Measurements from ENCODE around the gene COLEC11. TPM values are rescaled to one million over a fixed set of nuclear protein-coding genes. Genes with fewer than 3 reads are reported as not detected.

Gene COLEC11
- total RNA-seq, 2 experiments from 2014 or later: 0.47 TPM; not detected in 1

DNA sequence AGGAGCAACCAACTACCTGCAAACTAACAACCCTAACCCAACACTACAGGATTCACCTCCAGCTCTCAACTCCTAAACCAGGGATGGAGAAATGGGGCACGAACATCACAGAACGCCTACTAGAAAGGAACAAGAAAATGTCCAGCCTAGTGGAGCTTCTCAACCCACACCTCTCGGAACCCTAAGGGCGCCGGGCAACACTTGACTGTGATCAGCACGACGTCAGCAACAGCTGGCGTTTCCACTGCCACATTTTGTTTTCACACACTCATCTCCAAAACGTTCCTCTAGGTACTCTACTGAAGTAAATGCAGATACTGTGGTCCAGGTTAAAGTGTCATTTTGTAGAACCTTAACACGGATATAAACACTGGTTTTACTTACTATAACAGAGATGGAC is 41.0 kb upstream of the COLEC11 start:
- no peaks in the 10 kb centered on the region for H3K27me3 ChIP-seq (ENCODE audit: control insufficient read depth in 1 of 2, insufficient read depth in 2 of 2, low read length in 2 of 2)
- H3K4me3 ChIP-seq (ENCODE audit: low read length): no peak overlapping the region
- H3K4me3 Mint-ChIP-seq: no peak overlapping the region
- H3K4me1 ChIP-seq (ENCODE audit: insufficient read depth, low read length): peaks cover 17% of the 10 kb centered on the region
- H3K27ac Mint-ChIP-seq: no peak overlapping the region
- ChIA-PET CTCF (no interaction called here), POLR2A (interaction anchor here (1.9 kb wide), 1 partner anchor 35 kb away, joined by 8 read pairs; the partner anchor contains the start of gene ADI1)
- TF ChIP-seq, protein P1, sequence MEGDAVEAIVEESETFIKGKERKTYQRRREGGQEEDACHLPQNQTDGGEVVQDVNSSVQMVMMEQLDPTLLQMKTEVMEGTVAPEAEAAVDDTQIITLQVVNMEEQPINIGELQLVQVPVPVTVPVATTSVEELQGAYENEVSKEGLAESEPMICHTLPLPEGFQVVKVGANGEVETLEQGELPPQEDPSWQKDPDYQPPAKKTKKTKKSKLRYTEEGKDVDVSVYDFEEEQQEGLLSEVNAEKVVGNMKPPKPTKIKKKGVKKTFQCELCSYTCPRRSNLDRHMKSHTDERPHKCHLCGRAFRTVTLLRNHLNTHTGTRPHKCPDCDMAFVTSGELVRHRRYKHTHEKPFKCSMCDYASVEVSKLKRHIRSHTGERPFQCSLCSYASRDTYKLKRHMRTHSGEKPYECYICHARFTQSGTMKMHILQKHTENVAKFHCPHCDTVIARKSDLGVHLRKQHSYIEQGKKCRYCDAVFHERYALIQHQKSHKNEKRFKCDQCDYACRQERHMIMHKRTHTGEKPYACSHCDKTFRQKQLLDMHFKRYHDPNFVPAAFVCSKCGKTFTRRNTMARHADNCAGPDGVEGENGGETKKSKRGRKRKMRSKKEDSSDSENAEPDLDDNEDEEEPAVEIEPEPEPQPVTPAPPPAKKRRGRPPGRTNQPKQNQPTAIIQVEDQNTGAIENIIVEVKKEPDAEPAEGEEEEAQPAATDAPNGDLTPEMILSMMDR (IDR thresholded peaks at IDR 0.05): no peak
- peaks cover 63% of the 10 kb centered on the region for H3K36me3 ChIP-seq (ENCODE audit: insufficient read depth, low read length)
- no peaks in the 10 kb centered on the region for H3K9me3 ChIP-seq (ENCODE audit: control insufficient read depth in 1 of 2, insufficient read depth in 1 of 2, low read length in 2 of 2)
- ATAC-seq (ENCODE audit: poor library complexity) (no peak), DNase-seq (no peak)
- peaks cover 45% of the 10 kb centered on the region for H3K4me1 Mint-ChIP-seq (ENCODE audit: low read depth)
- intact Hi-C loops (cut with DNase I, micrococcal nuclease): no loop called here
- H3K36me3 Mint-ChIP-seq (ENCODE audit: low read depth): peaks cover 89% of the 10 kb centered on the region
- H3K27ac ChIP-seq (ENCODE audit: low read depth in 1 of 2, low read length in 2 of 2): no peak overlapping the region
- no peaks in the 10 kb centered on the region for H3K9me3 Mint-ChIP-seq
- H3K27me3 Mint-ChIP-seq: no peaks in the 10 kb centered on the region

DNA sequence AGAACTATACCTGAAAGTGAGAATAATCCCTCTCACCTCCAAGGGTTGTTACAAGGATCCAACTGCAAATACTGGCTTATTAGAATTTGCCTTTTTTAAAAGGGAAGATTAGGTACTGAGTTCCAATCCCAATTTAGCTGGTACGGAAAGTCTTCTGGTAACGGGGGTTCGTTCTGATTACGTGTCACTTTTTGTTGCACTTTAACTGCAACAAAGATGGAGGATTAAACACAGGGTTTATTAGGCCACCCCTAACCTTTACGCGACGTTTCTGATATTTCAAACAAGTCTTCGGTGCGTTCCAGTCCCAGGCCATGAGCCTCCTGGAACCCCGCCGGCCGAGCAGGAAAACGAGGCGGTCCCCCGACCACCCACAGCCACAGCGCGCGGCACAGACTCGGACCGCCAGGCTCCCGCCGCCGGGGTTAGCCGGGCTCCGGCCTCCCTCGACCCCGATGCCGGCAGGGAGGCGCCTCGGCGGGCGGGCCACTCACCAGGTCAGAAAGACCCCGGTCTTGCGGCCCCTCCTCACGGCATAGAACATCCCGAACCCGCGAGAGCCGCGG is 37.2 kb upstream of the COLEC11 start:
- Mint-ChIP-seq H3K27ac (peak overlapping the region; percentile 96), H3K4me1 (ENCODE audit: low read depth) (peaks cover 47% of the 10 kb centered on the region), H3K9me3 (no peaks in the 10 kb centered on the region), H3K27me3 (no peaks in the 10 kb centered on the region), H3K36me3 (ENCODE audit: low read depth) (peaks cover 58% of the 10 kb centered on the region), H3K4me3 (peak overlapping the region; percentile 96)
- DNase-seq (no peak), ATAC-seq (ENCODE audit: poor library complexity) (peak; percentile 9)
- Histone ChIP-seq H3K27ac (ENCODE audit: low read depth in 1 of 2, low read length in 2 of 2) (peak overlapping the region; percentile 92 to 93), H3K27me3 (ENCODE audit: control insufficient read depth in 1 of 2, insufficient read depth in 2 of 2, low read length in 2 of 2) (no peaks in the 10 kb centered on the region), H3K4me3 (ENCODE audit: low read length) (peak overlapping the region; percentile 83), H3K36me3 (ENCODE audit: insufficient read depth, low read length) (peaks cover 30% of the 10 kb centered on the region), H3K4me1 (ENCODE audit: insufficient read depth, low read length) (peaks cover 22% of the 10 kb centered on the region), H3K9me3 (ENCODE audit: control insufficient read depth in 1 of 2, insufficient read depth in 1 of 2, low read length in 2 of 2) (no peaks in the 10 kb centered on the region)
- intact Hi-C loops (cut with DNase I, micrococcal nuclease): loop anchor here (1.0 to 5.0 kb wide), 6 partner anchors 18 to 180 kb away; partner anchors contain the start of genes RPS7 (in 2 of the 2), TRAPPC12 (in 2 of the 2), ADI1 (in 1 of the 2) and EIPR1 (in 1 of the 2)
- POLR2A ChIA-PET: interaction anchor here (0.7 to 3.1 kb wide), 12 partner anchors 8 to 179 kb away, joined by 3 to 56 read pairs (median 6); partner anchors contain the start of genes ADI1, EIPR1, RPS7 and TRAPPC12
- TF ChIP-seq, protein P1 (IDR thresholded peaks at IDR 0.05): no peak
- CTCF ChIA-PET: no interaction called here

DNA sequence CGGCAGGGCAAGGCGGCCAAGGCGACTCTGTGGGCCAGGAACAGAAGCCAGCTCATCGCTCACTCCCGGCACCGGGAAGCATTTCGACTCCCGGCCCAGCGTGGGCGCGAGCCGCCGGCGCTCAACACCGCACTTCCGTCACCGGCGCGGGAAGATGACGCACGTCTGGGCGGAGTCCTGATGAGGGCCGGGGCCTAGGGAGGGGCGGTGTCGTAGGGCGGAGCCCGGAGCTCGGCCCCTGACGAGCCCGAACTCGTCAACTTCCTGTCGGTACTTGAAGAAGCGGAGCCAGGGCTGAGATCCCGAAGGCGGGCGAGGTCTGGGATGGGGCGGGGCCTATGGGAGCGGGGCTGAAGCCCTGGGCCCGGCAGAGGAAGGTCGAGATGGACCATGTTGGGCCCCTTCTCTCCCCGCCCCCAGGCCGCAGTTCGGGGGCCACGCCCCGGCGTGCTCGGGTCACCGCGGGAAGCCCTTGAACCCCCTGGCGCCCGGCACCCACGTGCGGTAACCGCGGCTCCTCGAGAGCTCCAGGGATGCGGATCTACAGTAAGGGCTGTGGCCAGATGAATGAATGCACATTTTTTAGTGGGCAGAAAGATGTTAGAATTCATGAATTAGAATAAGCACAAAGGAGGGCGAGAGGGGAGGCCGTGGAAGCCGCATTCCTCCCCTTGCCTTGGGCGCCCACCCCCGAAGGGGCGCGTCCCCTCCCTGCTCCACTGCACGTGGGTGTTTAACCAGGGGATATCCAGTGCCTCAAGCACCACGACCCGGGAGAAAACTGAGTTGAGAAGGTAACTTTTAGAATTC is 36.5 kb upstream of the COLEC11 start, which contains the start of gene RNASEH1:
RNASEH1 (minus strand) TSS at position 129 of the 810 bp plus-strand sequence; CDS start at position 56, 73 bp downstream.
- POLR2A ChIA-PET: interaction anchor here (0.6 to 3.1 kb wide), 14 partner anchors 9 to 317 kb away, joined by 3 to 56 read pairs (median 5); partner anchors contain the start of genes ADI1, EIPR1, RPS7 and TRAPPC12
- no peaks in the 10 kb centered on the region for H3K27me3 Mint-ChIP-seq
- Histone ChIP-seq H3K4me1 (ENCODE audit: insufficient read depth, low read length) (peaks cover 22% of the 10 kb centered on the region), H3K36me3 (ENCODE audit: insufficient read depth, low read length) (peaks cover 30% of the 10 kb centered on the region), H3K9me3 (ENCODE audit: control insufficient read depth in 1 of 2, insufficient read depth in 1 of 2, low read length in 2 of 2) (no peaks in the 10 kb centered on the region), H3K27me3 (ENCODE audit: control insufficient read depth in 1 of 2, insufficient read depth in 2 of 2, low read length in 2 of 2) (no peaks in the 10 kb centered on the region), H3K4me3 (ENCODE audit: low read length) (peak within 1 kb of the TSS; percentile 83), H3K27ac (ENCODE audit: low read depth in 1 of 2, low read length in 2 of 2) (peak within 1 kb of the TSS; percentile 92 to 93)
- H3K4me1 Mint-ChIP-seq (ENCODE audit: low read depth): peaks cover 47% of the 10 kb centered on the region
- CTCF ChIA-PET: interaction anchor here (0.7 to 0.9 kb wide), 3 partner anchors 16 to 21 kb away, joined by 3 to 5 read pairs (median 3); no protein-coding TSS in a partner anchor
- peak; percentile 95 to 99 (median 98) for DNase-seq
- H3K36me3 Mint-ChIP-seq (ENCODE audit: low read depth): peaks cover 56% of the 10 kb centered on the region
- peak within 1 kb of the TSS; percentile 96 for H3K4me3 Mint-ChIP-seq
- H3K27ac Mint-ChIP-seq: peak within 1 kb of the TSS; percentile 96
- ATAC-seq (ENCODE audit: poor library complexity): peak; percentile 96
- no peaks in the 10 kb centered on the region for H3K9me3 Mint-ChIP-seq
- intact Hi-C loops (cut with DNase I, micrococcal nuclease): loop anchor here (1.0 to 5.0 kb wide), 6 partner anchors 17 to 181 kb away; partner anchors contain the start of genes RPS7 (in 2 of the 2), TRAPPC12 (in 2 of the 2), ADI1 (in 1 of the 2) and EIPR1 (in 1 of the 2)
- TF ChIP-seq, protein P1 (IDR thresholded peaks at IDR 0.05): no peak
